Measurements from ENCODE around the gene NEDD4L.
A peak's percentile ranks its signal among the peaks of the same experiment; 100 is the strongest.

NEDD4L gene

DNA sequence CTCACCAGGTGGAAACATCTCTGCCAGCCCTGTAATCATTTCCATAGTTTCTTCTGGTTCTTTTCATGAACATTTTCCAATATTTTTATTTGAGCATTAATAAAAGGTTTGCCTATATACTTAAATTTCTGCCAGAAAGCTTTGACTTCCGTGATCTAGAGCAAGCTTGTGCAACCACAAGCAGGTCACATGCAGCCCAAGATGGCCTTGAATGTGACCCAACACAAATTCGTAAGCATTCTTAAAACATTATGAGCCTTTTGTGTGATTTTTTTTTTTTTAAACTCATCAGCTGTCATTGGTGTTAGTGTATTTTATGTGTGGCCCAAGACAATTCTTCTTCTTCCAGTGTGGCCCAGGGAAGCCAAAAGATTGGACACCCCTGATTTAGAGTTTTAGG is 51.6 kb downstream of the NEDD4L start:
- no peak for DNase-seq

- DNase-seq: no peak
Observed at GRCh38 chr18:58096658-58097057, 52.6 kb downstream of the NEDD4L start.

DNA sequence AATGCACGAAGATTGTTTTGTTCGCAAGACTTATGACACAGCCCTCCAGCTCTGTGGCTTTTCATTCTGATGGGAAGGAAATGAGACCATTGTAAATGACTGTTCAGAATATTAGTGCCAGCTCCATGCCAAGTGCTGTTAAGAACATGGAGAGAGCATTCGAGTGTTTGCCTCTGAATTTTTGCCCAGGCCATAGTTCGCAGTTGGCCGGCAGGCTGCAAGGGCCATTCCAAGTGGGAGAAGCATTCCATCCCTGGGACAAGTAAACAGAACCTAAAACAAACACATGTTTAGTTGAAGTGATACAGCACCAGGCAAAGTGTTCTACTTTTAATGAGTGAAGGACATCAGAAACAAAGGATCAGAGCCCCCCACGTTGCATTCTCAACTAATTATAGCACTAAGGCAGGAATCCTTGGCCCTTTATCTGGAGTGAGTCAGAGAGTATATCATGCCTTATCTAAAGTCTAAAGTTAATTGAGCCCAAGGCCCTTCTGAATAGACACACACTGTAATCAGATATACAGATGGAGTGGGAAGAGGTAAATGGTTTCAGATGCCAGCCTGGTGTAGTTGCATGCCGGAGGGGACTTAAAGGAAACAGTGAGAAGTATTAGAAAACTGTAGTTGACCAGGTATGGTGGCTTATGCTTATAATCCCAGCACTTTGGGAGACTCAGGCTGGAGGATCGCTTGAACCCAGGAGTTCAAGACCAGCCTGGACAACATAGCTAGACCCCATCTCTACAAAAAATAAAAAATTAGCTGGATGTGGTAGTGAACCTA is 53.3 kb downstream of the NEDD4L start:
- no peak for DNase-seq

- no peak for DNase-seq
Observed at GRCh38 chr18:58097907-58098166, 53.8 kb downstream of the NEDD4L start.

DNA sequence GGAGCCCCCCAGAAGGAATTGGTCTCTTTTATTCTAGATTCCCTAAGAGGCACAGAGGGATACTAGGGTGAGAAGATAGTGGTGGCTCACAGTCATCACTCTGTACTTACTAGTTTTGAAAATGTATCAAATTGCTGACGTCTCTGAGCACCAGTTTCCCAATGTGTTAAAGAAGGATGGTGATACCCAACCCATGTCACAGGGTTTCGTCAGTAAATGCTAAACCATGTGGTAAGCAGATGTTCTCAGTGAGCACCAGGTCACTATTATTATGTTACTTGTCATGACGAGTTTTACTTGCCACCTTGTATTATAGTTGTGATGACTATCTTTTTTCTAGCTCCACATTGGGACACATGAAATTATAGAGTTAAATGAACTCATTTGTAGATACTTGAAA is 54.7 kb downstream of the NEDD4L start:
- no peak for DNase-seq

DNA sequence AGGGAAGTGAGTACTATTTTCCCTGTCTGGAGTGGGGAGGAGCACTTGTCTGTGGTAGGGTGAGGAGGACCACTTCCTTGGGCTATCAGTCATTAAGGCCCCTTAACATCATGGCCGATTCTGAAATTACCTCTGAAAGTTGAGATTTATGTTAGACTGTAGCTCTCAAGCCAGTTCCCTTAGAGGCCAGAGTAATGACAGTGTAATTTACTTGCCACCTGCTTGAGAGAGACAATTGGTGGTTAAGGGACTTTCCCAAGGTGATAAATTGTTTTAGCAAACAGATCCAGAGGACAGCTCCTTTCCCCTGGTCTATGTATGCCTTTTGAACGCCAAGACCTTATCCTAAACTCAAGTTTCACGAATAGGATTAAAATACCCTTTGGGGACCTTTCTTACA is 56.1 kb downstream of the NEDD4L start:
- no peak for DNase-seq

GRCh38 chr18:58101291-58101794 is 57.3 kb downstream of the NEDD4L start:
- peak; percentile 90 for DNase-seq

DNA sequence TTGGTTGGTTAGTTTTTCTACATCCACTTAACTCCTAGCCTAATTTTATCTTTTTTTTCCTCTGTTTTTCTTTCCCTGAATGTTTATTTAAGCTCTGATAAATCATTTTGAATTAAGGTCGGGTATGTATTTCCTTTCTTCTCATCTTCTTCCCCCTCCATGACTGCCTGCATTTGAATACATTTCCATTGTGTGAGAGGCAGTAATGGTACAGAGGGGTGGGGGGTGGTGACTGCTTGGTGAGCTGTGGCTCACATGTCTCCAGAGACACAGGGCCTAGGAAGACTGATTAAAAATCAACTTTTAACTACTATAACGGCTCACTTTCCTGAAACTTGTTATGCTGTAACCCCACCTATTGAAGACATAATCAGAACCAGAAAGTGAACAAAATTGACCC is 58.0 kb downstream of the NEDD4L start:
- DNase-seq: no peak

DNA sequence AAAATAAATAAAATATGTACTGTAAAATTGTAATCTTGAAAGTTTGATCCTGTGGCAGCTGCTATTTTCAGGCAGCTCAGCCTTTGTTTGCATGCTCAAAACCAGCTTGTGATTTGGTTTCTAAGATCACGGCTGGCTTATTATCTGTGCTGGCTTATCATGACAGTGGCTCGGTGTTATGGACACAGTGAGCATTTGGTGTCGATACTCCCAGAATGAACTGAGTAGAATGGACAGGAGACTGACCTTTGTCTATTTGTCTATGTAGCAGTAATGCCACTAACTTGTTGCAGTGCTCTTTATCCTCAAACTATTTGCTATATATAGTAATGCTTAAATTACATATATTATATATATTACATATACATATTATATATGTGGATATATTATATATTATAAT is 58.8 kb downstream of the NEDD4L start:
- DNase-seq: no peak

DNA sequence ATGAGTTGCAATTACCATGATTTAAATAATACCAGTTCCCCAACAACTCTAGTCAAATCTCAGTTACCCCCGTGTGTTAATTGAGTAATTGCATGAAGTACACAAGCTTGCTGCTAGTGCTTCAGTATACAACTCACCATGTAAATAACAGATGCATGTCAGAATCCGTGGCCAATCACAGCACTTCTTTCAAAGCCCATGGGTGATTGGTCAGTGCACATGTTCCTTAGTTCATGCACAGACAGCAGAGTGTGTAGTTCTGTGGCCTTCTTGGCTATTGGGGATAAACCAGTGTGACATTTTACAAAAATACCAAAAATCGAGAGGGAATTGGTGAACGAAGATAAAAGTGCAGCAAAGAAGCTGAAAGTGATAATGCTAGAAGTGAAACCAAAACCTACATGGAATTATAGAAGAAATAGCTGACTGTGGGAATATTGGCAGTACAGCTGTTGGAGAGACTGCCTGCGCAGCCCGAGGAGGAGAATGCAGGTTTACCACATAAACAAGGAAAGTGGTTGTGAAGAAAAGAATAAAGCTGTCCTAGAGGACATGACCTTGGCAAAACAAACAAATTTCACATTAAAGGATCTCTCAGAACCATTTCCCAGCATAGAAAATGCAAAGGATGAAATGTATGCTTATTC is 59.4 kb downstream of the NEDD4L start:
- DNase-seq: peak; percentile 16

DNA sequence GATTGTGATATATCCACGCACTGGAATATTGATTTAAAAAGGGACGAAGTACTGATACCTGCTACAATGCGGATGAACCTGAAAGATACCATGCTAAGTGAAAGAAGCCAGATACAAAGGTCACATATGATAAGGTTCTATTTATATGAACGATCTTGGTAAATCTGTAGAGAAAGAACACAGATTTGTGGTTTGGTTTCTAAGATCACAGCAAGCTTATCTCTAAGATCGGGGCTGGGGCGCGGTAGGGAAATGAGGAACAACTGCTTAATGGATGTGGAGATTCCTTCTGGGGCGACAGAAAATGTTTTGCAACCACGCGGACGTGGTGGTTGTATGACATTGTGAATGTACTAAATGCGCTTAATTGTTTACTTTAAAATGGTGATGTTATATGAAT is 60.1 kb downstream of the NEDD4L start:
- no peak for DNase-seq

GRCh38 chr18:58105206-58105887 is 61.3 kb downstream of the NEDD4L start:
- DNase-seq: no peak

DNA sequence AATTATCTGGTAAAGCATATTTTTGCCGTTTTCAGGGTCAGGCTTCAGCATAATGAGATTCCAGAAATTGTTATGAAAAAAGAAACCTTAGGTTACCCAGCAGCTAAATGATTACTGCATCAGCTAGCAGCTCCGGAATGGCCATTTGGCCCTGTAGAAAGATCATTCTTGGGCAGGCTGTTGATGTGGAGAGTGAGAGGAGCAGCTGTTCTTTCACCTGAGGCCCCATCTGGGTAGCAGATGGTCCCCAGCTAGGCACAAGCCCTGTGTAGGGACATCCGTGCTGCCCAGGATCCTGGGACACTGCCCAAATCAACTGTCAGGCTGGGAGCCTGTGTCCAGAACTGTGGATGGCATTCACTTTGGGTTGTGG is 61.8 kb downstream of the NEDD4L start:
- DNase-seq: no peak

DNA sequence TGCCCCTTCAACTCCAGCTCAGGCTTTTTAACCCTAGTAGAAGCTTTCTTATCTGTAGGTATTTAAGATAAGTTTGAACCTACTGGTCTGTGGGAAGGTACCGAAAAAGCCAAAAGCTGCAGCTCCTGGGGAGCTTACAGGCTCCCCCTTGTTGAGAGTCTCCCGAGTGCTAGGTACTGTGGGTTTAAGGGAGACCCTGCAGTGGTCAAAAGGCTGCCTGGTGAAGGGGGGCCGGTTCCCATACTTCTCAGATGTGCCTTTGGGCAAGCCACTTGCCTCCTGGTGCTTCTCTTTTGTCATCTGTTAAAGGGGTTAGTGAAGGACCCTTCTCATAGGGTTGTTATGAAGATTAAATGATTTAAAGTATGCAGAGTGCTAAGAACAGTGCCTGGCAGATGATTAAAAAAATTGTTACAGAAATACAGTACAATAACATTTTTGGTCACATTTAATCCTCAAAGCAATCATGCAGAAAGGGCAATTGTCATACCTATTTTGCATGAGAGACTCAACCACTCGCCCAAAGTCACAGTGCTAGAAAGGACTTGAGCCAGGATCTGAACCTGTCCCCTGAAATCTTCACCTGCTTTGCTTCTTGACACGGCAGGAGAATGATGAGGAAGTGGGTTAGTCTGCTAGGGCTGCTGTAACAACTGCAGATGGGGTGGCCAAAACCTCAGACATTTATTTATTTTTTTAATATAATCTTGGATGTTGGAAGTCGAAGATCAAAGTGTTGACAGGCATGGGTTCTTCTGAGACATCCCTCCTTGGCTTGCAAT is 62.5 kb downstream of the NEDD4L start:
- DNase-seq: no peak

DNA sequence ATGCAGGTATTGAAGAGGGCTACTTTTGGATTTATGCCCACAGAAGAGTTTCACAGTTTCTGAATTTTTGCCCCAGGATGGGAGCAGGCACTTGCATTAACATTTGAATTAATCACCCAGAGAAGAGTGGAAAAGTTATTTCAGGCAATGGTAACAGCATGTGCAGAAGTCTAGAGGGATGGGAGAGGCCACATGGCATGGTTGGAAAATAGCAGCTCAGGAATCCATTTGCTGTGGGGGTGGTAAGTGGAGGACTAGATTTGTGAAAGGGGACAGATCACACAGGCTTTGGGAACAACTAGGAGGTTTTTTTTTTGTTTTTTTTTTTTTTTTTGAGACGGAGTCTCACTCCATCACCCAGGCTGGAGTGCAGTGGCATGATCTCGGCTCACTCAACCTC is 65.2 kb downstream of the NEDD4L start:
- DNase-seq: no peak

GRCh38 chr18:58110398-58110797 is 66.4 kb downstream of the NEDD4L start:
- DNase-seq: no peak

GRCh38 chr18:58112174-58112573 is 68.1 kb downstream of the NEDD4L start:
- no peak for DNase-seq

GRCh38 chr18:58113337-58113736 is 69.3 kb downstream of the NEDD4L start:
- DNase-seq: no peak

DNA sequence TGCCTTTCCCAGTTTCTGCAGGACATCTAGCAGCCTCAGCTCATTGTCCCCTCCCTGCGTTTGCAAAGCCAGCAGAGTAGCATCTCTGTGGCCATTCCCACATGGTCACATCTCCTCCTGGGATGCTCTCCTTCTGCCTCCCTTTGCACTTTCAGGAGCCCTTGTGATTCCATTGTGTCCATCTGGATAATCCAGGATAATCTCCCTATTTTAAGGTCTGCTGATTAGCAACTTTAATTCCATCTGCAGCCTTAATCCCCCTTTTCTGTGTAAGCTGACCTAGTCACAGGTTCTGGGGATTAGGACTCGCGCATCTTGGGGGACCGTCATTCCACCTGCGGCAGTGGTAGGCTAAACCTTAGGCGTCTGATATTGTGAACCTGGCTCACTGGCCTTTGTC is 70.7 kb downstream of the NEDD4L start:
- no peak for DNase-seq

- DNase-seq: no peak
Observed at GRCh38 chr18:58116818-58117217, 72.8 kb downstream of the NEDD4L start.

GRCh38 chr18:58117786-58118403 is 73.9 kb downstream of the NEDD4L start:
- no peak for DNase-seq

- DNase-seq: no peak
Observed at GRCh38 chr18:58118536-58118935, 74.5 kb downstream of the NEDD4L start.

- DNase-seq: no peak
Observed at GRCh38 chr18:58119819-58120218, 75.8 kb downstream of the NEDD4L start.
